Mammary epithelial cell (primary cell): Measurements from ENCODE around the gene BRCA1.

Experiments
- CTCF ChIP-seq, 2 donors: IDR thresholded peaks in 1 of 2; conservative IDR thresholded peaks in 1 of 2; 2 replicates each; pipeline ENCODE4 v1.5.1; 2011 to 2012; ENCODE audit warnings: inconsistent platforms in 2 of 2, low read length in 2 of 2, mild to moderate bottlenecking in 2 of 2, control low read depth in 1 of 2, low read depth in 1 of 2; ENCODE audit not compliant: insufficient read depth in 1 of 2; ENCODE audit errors: extremely low read depth in 1 of 2
- EZH2 ChIP-seq: IDR thresholded peaks from 2 replicates; pipeline ENCODE4 v1.6.1; 2012; ENCODE audit warnings: low read length, inconsistent platforms, borderline replicate concordance

- TF ChIP-seq CTCF (conservative IDR thresholded peaks at IDR 0.05 in 1 of 2, IDR thresholded peaks at IDR 0.05 in 1 of 2; ENCODE audit: extremely low read depth in 1 of 2, insufficient read depth in 1 of 2, low read depth in 1 of 2, low read length in 2 of 2), result no peak
- no peak for TF ChIP-seq EZH2
Measured at GRCh38 chr17:43026595-43026994, 98.6 kb downstream of the BRCA1 start.
